ENCODE results near the gene USH1C.

The USH1C gene

DNA sequence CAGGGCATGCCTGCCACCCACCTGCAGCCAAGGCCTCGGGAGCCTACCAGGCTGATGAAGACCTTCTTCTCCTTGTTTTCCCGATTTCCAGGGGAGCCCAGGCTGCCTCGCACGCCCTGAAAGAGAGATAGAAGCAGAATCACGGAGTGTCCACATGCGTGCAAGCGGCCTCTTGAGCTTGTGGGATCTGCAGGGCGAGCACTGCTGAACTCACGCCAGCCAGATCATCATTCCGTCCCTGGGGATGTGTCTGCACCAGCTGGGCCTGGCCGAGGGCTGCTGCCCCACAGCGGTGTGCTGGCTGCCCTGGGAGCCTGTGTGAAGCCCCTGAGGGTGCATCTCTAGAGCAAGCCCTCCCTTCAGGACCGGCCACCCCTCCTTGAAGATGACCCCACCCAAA is 17.9 kb downstream of the USH1C start:
- DNase-seq (ENCODE audit: low read depth, low spot score) = no peak

DNA sequence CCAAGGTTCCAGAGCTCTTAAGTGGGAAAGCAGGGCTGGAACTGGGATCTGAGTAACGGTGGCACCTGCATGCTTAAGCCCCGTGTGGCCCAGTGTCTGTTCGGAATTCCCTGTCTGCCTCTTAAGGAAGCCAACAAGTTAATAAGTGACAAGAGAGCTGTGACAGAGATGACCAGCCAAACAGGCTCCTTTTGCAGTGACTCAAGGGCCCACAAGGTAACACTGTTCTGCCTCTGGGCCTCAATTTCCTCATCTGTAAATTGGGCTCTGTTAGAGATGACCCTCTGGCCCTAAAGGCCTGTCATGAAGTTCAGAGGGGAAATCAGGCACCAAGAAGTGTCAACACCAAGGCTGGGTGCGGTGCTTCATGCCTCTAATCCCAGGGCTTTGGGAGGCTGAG is 18.6 kb downstream of the USH1C start:
- no peak for DNase-seq (ENCODE audit: low read depth, low spot score)

DNA sequence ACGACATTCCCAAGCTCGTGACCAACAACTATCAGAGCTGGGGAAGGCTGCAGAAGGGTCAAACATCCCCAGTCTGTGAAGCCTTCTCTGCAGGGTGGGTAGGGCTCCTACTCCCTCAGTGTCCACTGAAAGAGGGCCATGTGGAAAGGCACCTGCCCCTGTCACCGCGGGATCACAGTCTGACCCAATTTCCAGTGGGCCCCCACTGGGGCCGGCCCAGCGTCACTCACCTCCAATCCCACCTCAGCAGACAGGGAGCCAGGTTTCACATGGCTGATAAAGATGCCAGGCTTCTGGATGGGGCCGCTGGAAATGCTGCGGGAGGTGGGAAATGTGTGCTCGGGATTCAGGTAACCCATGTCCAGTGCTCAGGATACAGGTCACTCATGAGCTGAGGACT is 20.0 kb downstream of the USH1C start:
- DNase-seq (ENCODE audit: low read depth, low spot score) = no peak

DNA sequence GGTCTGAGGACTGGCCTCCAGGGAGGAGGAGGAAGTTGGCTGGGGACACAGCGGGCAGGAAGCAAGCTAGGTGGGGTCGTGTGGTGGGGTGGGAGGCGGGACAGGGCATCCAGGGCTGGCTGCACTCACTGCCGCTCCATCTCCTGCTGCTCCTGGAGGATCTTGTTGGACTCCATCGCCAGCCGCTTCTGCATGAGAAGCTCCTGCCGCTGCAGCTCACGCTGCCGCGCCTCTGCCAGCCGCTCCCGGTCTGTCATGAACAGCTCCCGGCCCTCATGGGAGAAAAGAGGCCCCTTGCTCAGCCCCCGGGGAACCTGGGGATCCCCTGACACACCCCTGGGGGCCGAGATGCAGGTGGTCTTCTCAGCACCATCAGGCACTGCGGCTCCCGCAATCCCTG is 21.6 kb downstream of the USH1C start:
- DNase-seq (ENCODE audit: low read depth, low spot score) = no peak

DNA sequence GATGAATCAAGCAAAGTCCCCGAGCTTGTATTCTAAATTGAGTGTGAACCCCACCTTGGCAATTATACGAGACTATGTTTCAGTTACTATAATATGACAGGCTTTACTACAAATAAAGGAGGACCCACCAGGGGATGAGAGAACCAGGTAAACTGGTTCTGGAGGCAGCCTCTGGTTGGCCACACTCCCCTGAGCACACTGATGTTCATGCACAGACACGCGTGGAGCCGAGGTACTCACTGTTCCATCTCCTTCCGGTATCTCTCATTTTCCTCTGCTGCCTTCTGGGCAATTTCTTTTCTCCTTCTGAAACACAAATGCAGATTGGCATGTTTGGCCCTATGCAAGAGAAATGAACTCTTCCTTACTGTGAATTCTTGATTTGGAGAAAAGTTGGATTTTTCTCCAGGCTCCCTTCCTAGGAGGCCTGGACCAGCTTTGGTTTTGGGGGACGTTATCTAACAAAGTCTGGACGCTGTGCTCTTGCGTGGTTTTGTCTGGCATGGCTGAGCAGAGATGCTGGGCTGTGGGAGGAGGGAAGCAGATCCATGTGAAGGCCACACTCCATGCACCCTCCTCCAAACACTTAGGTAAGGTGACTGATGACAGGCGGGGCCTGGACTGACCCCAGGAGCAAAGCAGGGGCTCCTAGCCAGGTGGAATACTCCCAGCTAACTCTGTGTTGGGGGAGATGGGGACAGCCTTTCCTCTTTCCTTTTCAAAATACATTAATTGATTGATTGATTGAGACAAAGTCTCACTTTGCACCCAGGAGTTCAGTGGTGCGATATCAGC is 22.9 kb downstream of the USH1C start:
- no peak for DNase-seq (ENCODE audit: low read depth, low spot score)

DNA sequence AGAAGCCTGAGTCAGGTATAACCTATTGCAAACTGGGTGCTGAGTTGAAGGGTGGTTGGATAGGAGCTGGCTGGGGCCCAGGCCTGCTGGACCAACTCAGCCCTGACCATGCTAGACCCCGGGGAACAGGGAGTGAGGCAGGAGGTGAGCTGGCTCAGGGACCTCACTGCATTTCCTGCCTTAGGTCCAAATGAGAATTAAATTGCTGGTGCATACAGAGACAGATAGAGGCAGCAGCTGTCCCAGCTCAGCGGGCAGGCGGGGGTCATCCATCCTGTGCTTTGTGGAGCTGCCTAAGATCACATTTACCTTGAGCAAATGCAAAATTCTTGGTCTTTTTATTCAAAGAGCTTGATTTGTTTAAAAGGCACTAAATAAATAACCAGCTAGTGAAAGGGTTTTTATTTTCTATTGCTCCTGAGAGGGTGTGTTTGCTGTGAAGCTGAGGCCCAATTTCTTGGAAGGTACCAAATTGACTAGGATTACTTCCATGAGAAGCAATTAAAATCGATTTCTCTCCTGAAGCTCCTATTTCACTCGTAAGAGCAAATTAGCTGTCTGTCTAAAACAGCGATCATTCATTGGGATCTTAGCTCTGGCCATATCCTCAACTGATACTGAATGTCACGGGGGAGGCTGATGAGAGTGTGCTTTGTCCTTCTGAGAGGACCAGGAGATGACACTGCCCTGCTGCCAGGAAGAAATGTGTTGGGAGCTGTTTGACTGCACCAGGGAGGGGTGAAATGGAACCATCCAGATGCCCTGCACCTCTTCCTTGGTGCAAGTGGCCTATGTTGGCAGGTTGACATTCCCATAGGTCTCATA is 24.9 kb downstream of the USH1C start:
- no peak for DNase-seq (ENCODE audit: low read depth, low spot score)

DNA sequence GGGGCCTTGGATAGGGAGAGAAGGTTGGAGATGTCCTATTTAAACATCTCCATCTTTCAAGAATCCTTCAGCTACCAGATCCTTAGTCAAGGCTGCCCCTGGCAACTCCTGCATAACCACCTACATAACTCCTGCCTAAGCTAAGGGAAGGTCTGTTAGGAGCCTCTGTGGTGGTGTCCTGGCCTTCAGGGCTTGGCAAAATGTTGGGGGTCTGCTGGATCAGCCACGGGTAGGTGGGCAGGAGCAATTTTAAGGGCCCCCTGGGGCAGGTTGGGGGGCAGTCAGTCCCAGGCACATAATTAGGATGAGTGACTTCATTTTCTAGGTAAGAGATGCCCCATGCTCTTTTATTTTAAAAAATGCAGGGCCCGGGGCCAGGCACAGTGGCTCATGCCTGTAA is 25.9 kb downstream of the USH1C start:
- DNase-seq (ENCODE audit: low read depth, low spot score) = no peak

GRCh38 chr11:17517186-17517585 is 27.0 kb downstream of the USH1C start:
- DNase-seq (ENCODE audit: low read depth, low spot score) = no peak

GRCh38 chr11:17516551-17517150 is 27.6 kb downstream of the USH1C start:
- no peak for DNase-seq (ENCODE audit: low read depth, low spot score)

GRCh38 chr11:17515443-17516176 is 28.6 kb downstream of the USH1C start:
- no peak for DNase-seq (ENCODE audit: low read depth, low spot score)

DNA sequence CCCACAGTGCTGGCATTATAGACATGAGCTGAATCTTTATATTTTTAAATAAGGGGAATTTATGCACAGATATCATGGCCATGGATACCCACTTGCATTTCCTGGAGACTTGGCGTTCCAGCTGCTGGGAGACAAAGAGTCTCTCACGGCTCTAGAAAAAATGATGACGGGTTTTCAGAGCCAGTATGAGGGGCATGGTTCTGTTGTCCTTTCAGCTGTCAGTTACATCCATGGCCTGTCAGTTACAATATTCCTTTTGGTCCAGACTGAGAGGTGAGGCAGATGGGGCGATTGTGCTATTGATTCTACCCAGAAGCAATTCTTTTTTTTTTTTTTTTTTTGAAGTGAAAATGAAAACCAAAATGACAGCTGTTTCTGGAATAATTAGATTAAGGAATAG is 29.7 kb downstream of the USH1C start:
- no peak for DNase-seq (ENCODE audit: low read depth, low spot score)

DNA sequence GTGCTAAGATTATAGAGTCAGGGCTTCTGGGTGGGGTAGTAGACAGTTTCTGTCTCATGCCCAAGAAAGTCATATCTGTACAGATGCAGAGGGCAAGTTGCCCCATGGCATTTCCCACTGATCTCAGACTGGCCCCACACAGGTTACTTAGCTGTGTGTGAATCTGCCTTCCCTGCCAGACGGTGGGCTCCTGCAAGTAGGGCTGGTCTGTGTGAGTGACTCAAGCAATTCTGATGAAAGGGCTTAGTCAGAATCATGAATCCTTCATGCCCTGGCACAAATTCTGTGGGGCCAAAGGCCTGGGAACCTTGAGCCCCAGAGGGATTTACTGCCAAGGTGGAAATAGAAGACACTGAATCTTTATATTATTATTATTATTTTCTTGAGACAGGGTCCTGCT is 30.4 kb downstream of the USH1C start:
- DNase-seq (ENCODE audit: low read depth, low spot score) = no peak

DNA sequence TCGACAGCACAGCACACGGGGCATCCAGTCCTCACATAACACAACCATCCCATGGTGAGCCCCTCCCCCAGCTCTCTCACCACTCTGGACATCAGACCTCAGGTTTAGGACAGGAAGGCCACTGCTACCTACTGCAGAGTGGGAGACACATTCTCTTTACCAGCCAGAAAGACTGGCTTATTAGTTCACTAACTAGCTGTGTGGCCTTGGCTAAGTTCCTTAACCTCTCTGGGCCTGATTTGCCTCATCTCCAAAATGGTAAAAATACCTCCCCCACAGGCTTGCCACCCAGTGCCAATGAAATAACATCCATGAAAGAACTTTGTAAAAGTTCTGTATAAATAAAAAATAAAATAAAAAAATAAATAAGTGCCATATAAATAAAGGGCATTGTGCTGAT is 32.1 kb downstream of the USH1C start:
- no peak for DNase-seq (ENCODE audit: low read depth, low spot score)

DNA sequence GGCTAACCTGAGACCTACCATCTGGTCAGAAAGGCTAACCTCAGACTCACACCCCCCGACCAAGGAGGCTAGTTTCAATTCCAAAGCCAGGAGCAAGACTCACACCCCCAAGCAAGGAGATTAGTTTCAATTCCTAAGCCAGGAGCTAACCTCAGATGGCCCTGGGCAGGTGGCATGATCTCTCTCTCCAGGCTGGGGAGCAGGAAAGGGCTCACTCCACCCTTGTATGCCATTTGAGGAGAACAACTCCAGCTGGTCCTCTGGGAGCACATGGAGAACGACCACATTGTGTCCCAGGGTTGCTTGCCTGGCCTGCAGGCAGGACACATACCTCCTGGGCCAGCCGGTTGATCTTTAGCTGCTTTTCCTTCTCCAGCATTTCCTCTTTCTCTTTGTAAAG is 32.6 kb downstream of the USH1C start:
- DNase-seq (ENCODE audit: low read depth, low spot score) = no peak

GRCh38 chr11:17510507-17511206 is 33.6 kb downstream of the USH1C start:
- no peak for DNase-seq (ENCODE audit: low read depth, low spot score)

- DNase-seq (ENCODE audit: low read depth, low spot score) = no peak
These were observed 35.4 kb downstream of the USH1C start for GRCh38 chr11:17508791-17509190.

DNA sequence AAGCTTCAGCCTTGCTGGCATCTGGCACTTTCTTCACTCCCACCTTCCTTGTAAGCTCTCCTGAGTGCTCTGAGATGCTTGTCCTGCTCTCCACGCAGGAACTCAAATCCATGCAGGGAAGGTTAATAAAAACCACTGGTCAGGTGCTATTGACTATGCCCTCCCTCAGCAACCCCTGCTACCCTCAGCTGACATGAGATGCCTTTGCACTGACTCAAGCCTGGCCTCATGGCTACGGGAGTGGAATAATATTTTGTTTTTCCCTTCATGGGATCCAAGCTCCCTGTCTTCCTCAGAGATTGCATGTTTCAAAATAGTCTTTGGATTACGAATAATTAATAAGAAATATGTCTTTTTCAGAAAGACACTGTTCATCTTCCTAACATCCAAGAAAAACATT is 35.9 kb downstream of the USH1C start:
- DNase-seq (ENCODE audit: low read depth, low spot score) = no peak

DNA sequence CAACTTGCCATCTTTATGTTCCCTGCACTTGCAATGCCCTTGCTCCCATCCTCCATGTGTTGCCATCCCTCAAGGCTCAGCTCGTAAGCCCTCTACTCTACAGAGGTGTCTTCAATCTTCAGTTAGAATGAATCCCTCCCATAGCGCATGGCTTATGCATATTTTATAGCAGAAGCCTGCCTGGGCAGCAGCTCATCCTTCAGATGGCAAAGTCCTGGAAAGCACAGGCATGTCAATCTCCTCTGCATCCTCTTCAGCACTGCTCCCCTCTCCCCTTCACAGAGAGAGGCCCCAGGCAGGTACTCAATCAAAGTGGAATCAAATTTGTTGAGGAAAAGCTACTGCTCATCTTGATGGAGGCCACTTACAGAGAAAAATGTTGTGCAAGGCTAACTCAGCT is 36.4 kb downstream of the USH1C start:
- DNase-seq (ENCODE audit: low read depth, low spot score) = no peak

DNA sequence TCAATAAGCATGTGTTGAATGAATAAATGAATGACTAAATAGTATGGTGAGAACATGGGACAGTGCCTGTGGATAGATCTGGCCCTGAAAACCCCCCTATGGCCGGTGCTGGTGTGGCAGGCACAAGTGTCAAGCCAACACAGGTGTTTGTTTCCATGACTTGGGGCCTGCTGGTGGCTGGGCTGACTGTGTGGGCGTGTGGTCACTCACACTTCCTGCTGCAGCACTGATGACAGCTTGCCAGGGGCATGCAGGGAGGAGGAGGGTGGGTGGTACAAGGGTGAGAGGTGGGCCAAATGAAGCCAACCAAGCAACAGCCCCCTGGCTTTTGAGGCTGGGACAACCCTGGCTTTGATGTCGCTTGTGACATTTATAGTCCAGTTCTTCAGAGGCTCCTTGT is 37.3 kb downstream of the USH1C start:
- no peak for DNase-seq (ENCODE audit: low read depth, low spot score)

DNA sequence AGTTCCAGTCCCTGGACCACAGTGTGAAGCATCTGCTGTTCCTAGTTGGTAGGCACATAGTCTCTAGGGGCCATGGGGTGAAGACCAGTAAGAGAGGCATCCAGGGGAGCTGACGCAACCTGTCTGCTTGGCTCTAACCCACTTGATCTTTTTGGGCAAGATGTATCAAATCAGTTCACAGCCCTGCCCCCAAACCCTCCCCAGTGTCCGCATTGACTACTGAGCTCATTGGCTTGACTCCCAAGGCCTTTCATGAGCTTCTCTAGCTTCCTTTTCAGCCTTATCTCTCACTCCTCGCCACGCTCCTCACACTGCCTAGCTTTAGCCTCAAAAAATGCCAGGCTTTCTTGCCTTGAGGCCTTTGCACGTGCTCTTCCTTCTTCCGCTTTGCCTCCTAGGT is 37.9 kb downstream of the USH1C start:
- no peak for DNase-seq (ENCODE audit: low read depth, low spot score)

GRCh38 chr11:17505146-17505545 is 39.1 kb downstream of the USH1C start:
- DNase-seq (ENCODE audit: low read depth, low spot score) = no peak

Data from astrocyte of the hippocampus (primary cell).